DND-41 (cell line): ENCODE results near the gene ELK4.
A peak's percentile ranks its signal among the peaks of the same experiment; 100 is the strongest.

Experiments
- ATAC-seq: fragments of 200-7000 bp; cut with Tn5 transposase; 3 replicates; pipeline ENCODE4 v1.9.1; 2021; ENCODE audit warnings: low read depth; ENCODE audit not compliant: insufficient read depth
- DNase-seq: peaks from one replicate; pipeline ENCODE4 v3.0.0-alpha.2; 2020
- H2AFZ ChIP-seq: 2 replicates; pipeline ENCODE4 v1.6.0; 2012; ENCODE audit warnings: low read depth, low read length
- H3K27ac ChIP-seq: 2 replicates; pipeline ENCODE4 v1.5.1; 2012; ENCODE audit warnings: low read length, inconsistent platforms
- H3K27me3 ChIP-seq: fragments of 200-600 bp; sonication (generic); 2 replicates; pipeline ENCODE4 v1.6.0; 2012; ENCODE audit warnings: low read length, mild to moderate bottlenecking, inconsistent platforms; ENCODE audit not compliant: insufficient read depth, poor library complexity
- H3K36me3 ChIP-seq: 2 replicates; pipeline ENCODE4 v1.5.1; 2012; ENCODE audit warnings: low read length, inconsistent platforms; ENCODE audit not compliant: insufficient read depth
- H3K4me1 ChIP-seq: 2 replicates; pipeline ENCODE4 v1.5.1; 2012; ENCODE audit warnings: mild to moderate bottlenecking, low read length; ENCODE audit not compliant: insufficient read depth
- H3K4me2 ChIP-seq: 2 replicates; pipeline ENCODE4 v1.6.0; 2012; ENCODE audit warnings: mild to moderate bottlenecking, moderate library complexity, low read length, inconsistent platforms; ENCODE audit not compliant: insufficient read depth
- H3K4me3 ChIP-seq, 2 experiments: fragments of 200-600 bp in 1 of 2; shearing (Covaris generic) in 1 of 2; 2 replicates each; pipeline ENCODE4 v1.5.1; 2012 to 2016; ENCODE audit warnings: inconsistent platforms in 2 of 2, low read length in 2 of 2, mild to moderate bottlenecking in 2 of 2, low read depth in 1 of 2, moderate library complexity in 1 of 2
- H3K79me2 ChIP-seq: 2 replicates; pipeline ENCODE4 v1.6.0; 2012; ENCODE audit warnings: low read length, inconsistent platforms; ENCODE audit not compliant: insufficient read depth
- H3K9ac ChIP-seq: 2 replicates; pipeline ENCODE4 v1.6.0; 2012; ENCODE audit warnings: low read depth, mild to moderate bottlenecking, inconsistent platforms, low read length, moderate library complexity
- H3K9me3 ChIP-seq: 2 replicates; pipeline ENCODE4 v1.5.1; 2012; ENCODE audit warnings: low read length, moderate library complexity, mild to moderate bottlenecking, inconsistent platforms; ENCODE audit not compliant: insufficient read depth, severe bottlenecking
- H4K20me1 ChIP-seq: 2 replicates; pipeline ENCODE4 v1.6.0; 2012; ENCODE audit warnings: low read length; ENCODE audit not compliant: insufficient read depth
- EZH2 ChIP-seq: IDR thresholded peaks from 3 replicates; pipeline ENCODE4 v1.6.1; 2012; ENCODE audit warnings: borderline replicate concordance, low read depth, mild to moderate bottlenecking, moderate library complexity, low read length, inconsistent platforms; ENCODE audit not compliant: severe bottlenecking
- TF ChIP-seq, protein P1 (sequence below): IDR thresholded peaks from 2 replicates; pipeline ENCODE4 v1.5.1; 2012; ENCODE audit warnings: borderline replicate concordance, low read length, moderate library complexity, mild to moderate bottlenecking; ENCODE audit not compliant: poor library complexity, severe bottlenecking; ENCODE audit errors: extremely low read depth

ELK4 gene

GRCh38 chr1:205593532-205593931 lies 38.3 kb downstream of the ELK4 start:
- H3K4me1 ChIP-seq: peaks cover 31% of the 10 kb centered on the region
- no peak overlapping the region for H3K4me2 ChIP-seq
- no peak overlapping the region for H3K27ac ChIP-seq
- H3K9ac ChIP-seq: no peak overlapping the region
- no peaks in the 10 kb centered on the region for H3K9me3 ChIP-seq
- H3K36me3 ChIP-seq: peaks cover 13% of the 10 kb centered on the region; the same call in 1 of the 2 replicates
- DNase-seq (no peak), ATAC-seq (no peak)
- TF ChIP-seq, protein P1, sequence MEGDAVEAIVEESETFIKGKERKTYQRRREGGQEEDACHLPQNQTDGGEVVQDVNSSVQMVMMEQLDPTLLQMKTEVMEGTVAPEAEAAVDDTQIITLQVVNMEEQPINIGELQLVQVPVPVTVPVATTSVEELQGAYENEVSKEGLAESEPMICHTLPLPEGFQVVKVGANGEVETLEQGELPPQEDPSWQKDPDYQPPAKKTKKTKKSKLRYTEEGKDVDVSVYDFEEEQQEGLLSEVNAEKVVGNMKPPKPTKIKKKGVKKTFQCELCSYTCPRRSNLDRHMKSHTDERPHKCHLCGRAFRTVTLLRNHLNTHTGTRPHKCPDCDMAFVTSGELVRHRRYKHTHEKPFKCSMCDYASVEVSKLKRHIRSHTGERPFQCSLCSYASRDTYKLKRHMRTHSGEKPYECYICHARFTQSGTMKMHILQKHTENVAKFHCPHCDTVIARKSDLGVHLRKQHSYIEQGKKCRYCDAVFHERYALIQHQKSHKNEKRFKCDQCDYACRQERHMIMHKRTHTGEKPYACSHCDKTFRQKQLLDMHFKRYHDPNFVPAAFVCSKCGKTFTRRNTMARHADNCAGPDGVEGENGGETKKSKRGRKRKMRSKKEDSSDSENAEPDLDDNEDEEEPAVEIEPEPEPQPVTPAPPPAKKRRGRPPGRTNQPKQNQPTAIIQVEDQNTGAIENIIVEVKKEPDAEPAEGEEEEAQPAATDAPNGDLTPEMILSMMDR: no peak
- TF ChIP-seq EZH2: no peak
- no peak overlapping the region for H3K4me3 ChIP-seq
- H4K20me1 ChIP-seq: 0 out of 2 replicates have a peak, but pooled peaks cover 4% of the 10 kb centered on the region
- H3K27me3 ChIP-seq: no peaks in the 10 kb centered on the region
- H3K79me2 ChIP-seq: no peaks in the 10 kb centered on the region
- H2AFZ ChIP-seq: no peak overlapping the region

- H3K9me3 ChIP-seq: no peaks in the 10 kb centered on the region
- H4K20me1 ChIP-seq: 0 out of 2 replicates have a peak, but pooled peaks cover 4% of the 10 kb centered on the region
- H3K79me2 ChIP-seq: no peaks in the 10 kb centered on the region
- H3K9ac ChIP-seq: peak overlapping the region; percentile 29; the same call in 1 of the 2 replicates
- H3K4me1 ChIP-seq: peaks cover 31% of the 10 kb centered on the region
- no peak for DNase-seq
- H3K27me3 ChIP-seq: no peaks in the 10 kb centered on the region
- TF ChIP-seq, protein P1: no peak
- no peak for ATAC-seq
- H3K27ac ChIP-seq: 0 out of 2 replicates have a peak overlapping the region, but pooled peaks have one; percentile 40
- H3K4me3 ChIP-seq: peak overlapping the region in 1 of 2 experiments; percentile 14; a peak in 2 of 4 replicates
- peak overlapping the region; percentile 67 for H2AFZ ChIP-seq
- peaks cover 4% of the 10 kb centered on the region; the same call in 1 of the 2 replicates for H3K36me3 ChIP-seq
- peak overlapping the region; percentile 66; the same call in 1 of the 2 replicates for H3K4me2 ChIP-seq
These were observed 39.3 kb downstream of the ELK4 start for GRCh38 chr1:205592443-205593003.

DNA sequence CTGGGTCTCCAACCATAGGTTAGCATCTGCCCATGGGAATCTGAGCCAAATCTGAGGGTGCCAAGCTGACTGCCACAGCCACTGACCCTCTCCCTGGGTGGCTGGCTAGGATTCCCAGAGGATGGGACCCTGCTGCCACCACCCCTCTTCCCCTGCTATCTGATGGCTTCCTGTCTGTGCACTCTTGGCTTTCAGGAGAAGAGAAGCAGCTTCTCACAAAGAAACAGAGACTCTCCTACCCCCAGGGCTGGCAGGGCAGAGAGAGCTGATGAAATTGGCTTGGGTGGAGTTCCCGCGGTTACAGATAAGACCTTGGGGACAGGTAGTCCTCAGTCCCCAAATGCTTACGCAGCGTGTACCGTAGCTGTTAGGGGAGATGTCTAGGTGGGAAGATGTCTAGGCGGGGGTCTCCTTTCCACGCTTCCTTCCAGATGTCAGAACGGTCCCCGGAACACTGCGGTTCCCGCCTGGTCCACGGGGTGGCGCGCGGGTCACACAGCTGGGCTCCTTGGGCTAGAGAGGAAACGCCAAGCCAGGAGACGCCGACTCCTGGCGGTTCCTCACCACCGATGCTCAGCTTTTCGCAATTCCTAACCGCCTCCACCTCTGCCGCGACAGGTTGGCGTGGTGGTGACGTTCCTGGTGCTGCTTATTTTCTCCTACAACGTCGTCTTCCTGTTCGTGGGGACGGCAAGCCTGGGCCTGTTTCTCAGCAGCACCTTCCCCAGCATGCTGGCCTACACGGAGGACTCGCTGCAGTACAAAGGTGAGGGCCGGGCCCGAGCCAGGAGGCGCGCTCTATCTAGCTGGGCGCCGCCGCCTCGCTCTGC lies 40.1 kb downstream of the ELK4 start:
- peak overlapping the region; percentile 26; the same call in 1 of the 2 replicates for H3K27ac ChIP-seq
- peaks cover 31% of the 10 kb centered on the region for H3K4me1 ChIP-seq

More for the DNA sequence above, 40.1 kb downstream of the ELK4 start:
- H3K79me2 ChIP-seq: no peaks in the 10 kb centered on the region
- H4K20me1 ChIP-seq: 0 out of 2 replicates have a peak, but pooled peaks cover under 1% of the 10 kb centered on the region
- peak; percentile 92 for ATAC-seq
- H2AFZ ChIP-seq: peak overlapping the region; percentile 58
- TF ChIP-seq, protein P1: peak; percentile 99
- TF ChIP-seq EZH2: no peak
- H3K9me3 ChIP-seq: no peaks in the 10 kb centered on the region
- H3K27me3 ChIP-seq: no peaks in the 10 kb centered on the region
- H3K36me3 ChIP-seq: no peaks in the 10 kb centered on the region; the same call in 1 of the 2 replicates
- peak overlapping the region in 1 of 2 experiments; percentile 51; a peak in 2 of 4 replicates for H3K4me3 ChIP-seq
- DNase-seq: peak; percentile 87
- peak overlapping the region; percentile 66 for H3K4me2 ChIP-seq
- peak overlapping the region; percentile 29 for H3K9ac ChIP-seq
